HG03039 (cell line): Measurements from ENCODE around the gene C1orf50.

Experiments
- ATAC-seq: cut with Tn5 transposase; IDR thresholded peaks from one replicate; pipeline ENCODE4 v1.9.1; 2021; ENCODE audit warnings: mild to moderate bottlenecking, moderate library complexity; ENCODE audit not compliant: unreplicated experiment

The C1orf50 gene

DNA sequence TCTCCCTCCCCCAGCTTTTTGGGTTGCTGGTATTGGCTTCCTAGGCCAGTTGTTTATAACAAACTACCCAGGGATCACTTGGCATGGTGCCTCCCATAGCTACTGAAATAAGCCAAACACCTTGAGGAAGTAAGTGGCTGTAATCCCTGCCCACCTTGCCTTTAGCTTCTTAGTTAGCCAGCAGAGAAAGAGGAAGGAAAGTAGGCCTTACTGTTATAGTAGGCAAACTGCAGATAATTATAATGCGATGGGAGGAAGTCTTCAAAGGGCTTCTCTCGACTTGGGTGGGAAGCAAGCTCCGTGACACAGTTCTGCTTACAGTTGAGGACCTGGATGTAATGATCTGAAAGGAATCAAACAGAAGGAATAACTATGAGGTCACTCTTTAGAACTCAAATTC is 8.4 kb upstream of the C1orf50 start:
- ATAC-seq = no peak

DNA sequence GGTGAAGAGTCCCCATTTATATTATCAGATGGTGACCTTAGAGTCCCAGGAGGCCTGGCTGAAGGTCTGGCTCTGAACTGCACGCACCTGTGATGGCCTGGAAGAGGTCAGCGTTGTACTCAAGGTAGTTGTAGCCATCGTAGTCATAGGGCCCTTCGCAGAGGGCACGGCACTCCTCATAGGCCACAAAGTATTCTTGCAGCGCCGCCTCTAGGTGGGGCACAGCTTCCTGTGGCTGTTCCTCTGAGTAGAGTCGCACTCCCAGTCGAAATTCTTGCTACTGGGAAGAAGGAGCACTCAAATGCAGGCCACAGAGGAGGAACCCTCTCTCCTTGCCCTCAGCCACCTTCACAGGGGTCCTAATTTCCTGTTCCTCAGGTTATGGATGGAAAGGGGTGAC is 7.9 kb upstream of the C1orf50 start:
- no peak for ATAC-seq

DNA sequence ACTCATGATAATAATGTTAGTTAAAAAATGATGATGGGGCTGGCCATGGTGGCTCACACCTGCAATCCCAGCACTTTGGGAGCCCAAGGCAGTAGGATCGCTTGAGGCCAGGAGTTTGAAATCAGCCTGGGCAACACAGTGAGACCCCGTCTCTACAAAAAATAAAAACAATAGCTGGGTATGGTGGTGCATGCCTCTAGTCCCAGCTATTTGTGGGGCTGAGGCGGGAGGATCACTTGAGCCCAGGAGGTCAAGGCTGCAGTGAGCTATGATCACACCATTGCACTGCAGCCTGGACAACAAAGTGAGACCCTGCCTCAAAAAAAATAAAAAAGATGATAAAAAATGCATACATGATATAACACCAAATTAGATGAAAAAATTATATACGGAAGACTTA is 5.5 kb upstream of the C1orf50 start:
- no peak for ATAC-seq

DNA sequence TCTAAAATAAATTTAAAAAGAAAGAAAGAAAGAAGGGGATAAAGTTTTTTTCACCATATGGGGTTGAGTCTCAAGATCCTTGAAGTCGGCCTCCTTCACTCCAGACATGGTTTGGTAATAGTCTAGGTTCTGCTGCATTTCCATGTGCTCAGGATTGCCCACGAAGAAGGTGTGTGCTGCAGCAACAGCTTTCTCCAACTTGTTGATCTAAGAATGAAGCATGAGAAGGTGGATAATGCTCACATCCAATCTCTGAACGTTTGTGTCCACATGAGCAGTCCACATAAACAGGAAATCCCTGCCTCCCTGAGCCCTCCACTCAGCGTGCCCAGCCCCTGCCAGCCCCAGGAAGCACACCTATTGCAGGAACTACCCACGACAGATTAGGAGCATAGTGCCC is 4.8 kb upstream of the C1orf50 start:
- ATAC-seq = no peak

DNA sequence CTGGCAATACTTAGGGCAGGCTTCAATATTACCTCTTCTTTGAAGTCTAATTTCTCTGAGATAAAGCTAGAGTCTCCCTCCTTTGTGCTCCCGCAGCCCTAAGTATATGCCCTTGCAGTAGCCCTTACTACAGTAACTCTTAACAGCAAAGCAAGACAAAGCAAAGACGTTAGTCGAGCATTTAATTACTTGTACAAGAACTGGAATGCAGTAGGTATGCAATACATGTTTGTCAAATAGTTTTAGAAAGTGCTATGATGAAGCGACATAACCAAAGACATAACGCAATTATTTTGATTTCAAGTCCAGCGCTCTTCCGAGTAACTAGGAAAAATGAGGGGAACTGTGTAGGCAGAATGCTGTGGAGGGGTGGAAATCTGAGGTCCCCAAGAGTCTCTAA is 1.8 kb upstream of the C1orf50 start:
- no peak for ATAC-seq

DNA sequence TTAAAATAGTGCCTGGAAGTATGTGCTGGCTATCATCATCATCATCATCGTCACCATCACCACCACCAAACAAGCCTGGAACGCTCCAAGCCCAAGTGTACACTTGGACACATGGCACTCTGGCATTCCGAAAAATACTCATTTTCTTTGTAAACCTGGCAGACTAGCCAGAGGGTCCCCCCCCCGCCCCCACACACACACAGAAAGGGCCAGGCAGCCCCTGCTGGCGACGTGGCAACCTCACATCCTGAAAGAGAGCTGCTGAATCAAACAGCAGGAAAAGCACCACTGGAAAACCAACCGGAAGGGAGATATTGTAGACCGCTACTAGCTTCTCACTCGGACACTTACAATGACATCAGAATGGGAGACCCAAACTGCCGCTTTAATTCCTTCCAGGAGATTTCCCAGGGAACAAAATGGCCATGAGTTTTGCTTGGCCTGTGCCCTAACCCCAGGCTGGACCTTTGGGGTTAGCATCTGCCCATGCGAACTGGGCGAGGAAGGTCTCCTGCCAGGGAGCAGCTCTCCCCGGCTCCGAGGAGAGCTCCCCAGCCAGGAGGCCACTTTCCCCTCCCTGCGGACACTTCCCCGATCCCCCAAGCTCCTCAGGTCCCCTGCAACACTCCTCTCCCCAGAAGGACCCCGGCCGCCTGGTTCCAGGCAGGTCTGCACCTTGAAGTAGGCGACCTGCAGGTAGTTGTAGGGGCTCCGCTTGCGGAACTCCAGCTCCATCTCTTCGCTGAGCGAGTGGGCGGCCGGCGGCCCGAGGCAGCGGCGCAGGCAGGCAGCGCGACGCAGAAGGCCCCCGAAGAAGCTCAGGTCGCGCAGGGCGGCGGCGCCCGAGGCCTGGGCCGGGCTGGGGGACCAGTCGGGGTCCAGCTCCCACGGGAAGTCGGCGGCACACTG is 963 bp upstream of the C1orf50 start:
- peak; percentile 22 for ATAC-seq

DNA sequence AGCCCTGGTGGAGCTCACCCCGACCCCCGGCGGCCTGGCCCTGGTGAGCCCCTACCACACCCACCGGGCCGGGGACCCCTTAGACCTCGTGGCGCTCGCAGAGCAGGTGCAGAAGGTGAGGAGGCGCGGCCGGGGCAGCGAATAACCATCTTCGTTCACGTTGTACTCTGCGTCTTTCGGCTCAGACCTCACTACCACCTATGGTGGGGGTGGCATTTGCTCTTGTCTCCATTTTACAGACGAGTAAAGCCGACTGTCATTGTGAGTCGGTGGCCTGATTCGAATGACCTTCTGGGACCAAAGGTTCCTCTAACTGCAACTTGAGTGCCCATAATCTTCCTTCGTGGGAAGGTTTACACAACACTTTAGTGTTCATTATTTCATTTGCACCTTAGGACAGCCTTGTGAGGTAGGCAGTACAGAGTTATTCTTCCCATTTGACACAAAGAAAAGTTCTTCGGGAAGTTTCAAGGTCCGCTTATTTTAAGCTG is 506 bp downstream of the C1orf50 start:
- ATAC-seq = no peak

DNA sequence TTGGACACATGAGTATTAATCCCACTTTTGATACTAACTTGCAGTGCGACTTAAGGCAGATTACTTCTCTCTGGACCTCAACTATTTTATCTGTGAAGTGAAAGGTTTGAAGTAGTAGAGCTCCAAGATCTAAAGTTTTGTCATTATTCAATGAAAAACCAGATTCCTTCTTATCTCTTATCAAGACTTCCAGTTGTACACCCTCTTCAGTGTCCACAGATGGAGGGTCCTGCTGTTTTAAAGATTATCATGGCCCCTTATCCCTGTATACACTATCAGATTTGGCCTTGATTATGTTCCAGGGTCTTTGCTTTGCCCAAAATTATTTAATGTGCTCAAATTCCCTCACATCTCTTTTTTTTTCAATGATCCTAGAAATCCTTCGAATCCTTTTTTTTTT is 1.1 kb downstream of the C1orf50 start:
- no peak for ATAC-seq

DNA sequence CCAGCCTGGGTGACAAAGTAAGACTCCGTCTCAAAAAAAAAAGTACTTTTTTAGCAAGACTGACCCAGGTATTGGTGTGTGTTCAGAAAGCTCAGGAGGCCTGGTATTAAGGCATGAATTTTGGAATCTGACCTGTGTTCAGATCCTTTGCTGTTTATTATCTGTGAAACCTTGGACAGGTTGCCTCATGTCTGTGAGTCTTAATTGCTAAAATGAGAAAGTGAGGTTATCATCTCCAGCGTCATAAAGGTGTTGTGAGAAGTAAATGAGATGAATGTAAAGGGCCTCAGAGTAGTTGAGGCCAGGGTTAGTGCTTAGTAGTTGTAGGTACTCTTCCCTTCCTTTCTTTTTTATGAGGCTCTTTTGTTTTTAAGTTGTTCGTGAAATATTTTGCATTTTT is 2.8 kb downstream of the C1orf50 start:
- no peak for ATAC-seq

DNA sequence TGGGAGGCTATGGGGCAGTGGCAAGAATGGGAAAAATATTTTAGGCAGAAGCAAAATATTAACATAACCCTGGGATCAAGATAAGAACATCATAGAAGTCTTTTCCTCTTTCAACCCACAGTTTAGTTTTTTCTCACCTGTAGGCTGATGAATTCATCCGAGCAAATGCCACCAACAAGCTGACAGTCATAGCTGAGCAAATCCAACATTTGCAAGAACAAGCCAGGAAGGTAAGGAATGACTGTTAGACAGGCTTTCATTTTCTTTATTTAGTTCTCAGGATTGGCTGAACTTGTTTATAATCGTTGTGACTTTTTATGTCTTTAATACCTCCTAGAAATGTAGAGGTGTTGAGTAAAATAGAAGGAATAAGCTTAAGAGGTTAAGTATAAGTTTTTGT is 6.4 kb downstream of the C1orf50 start:
- no peak for ATAC-seq

DNA sequence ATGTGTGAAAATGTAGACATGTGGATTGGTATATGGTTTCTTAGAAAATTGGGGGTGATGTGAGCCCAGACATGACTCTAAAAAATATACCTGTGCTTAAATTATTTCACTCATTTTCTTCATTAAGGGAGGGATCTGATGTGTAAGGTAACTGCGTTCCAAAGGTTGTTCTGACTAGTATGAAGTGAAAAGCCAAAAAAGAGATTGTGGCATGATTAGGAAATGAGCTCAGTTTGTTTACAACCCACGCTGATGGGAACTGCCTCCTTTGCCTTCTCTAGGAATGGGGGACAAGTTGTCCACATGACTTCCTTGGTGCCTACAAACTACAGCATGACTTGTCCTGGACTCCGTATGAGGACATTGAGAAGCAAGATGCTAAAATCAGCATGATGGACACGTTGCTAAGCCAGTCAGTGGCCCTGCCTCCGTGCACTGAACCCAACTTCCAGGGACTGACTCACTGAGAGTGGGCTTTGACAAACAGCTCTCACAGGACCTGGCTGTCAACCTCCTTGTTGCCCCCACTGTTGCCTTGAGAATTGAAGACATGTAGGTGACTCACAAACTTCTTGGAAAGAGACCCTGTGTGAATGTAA is 8.0 kb downstream of the C1orf50 start:
- no peak for ATAC-seq

DNA sequence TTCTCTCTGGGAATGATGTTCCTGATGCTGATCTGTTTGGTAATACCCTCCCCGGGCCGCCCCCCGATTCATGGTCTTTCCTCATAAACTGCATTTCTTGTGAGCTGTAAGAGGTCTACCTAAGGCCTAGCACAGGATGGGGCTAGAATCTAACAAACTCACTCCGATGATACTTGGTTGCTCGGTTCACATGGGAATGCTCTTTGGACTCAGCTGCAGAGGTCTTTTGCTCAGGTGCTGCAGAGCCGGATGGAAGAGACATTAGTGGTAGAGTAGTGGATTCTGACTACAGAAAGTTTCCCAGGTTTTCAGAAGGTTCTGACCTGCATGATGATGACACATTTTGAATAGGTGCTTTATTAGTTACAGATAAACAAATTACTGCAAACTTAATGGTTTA is 9.5 kb downstream of the C1orf50 start:
- no peak for ATAC-seq

DNA sequence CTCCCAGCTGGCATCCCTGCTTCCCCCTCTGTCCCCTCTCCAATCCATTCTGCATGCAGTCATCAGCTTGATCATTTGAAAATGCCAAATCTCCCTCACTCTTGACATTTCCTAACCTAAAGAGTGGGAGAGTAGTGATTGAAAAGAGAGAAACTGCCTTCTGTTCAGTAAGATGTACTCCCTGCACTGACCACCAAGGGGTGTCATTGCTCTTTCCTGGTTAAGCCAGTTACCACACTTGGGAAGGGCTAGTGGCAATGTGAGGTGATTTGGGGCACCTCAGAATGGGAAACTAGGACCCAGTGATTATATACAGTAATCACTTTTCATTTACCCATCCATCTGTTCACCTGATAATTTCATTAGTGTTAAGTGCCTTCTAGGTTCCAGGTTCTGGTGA is 10.8 kb downstream of the C1orf50 start:
- no peak for ATAC-seq

DNA sequence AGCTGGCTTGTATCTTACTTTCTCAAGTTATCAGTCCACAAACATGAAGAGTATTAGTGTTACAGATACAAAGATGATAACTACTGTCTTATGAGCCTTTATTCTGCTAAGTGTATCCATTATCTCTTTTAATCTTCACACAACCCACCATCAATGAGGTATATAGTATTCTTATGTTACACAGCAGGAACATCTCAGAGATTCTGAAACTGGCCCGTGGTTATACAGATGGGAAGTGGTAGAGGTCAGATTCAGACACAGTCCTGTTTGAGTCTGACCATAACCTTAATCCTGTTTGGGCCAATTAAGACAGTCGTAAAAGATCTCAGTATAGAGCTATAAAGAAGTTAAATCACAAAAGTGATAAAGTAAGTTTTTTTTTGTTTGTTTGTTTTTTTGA is 12.7 kb downstream of the C1orf50 start:
- ATAC-seq = no peak

DNA sequence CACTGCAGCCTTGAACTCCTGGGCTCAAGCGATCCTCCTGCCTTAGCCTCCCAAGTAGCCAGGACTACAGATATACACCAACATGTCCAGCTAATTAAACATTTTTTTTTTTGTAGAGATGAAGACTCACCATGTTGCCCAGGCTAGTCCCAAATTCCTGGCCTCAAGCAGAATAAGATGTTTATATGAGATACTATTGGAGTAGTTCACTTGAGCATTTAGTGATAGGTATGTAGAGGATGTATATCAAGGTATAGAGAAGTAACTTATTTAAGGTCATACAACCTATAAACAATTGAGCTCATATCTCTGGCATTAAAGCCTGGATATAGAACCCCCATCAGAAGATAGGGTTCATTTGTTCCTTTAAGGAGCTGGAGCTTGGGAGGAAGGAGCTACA is 13.1 kb downstream of the C1orf50 start:
- no peak for ATAC-seq

DNA sequence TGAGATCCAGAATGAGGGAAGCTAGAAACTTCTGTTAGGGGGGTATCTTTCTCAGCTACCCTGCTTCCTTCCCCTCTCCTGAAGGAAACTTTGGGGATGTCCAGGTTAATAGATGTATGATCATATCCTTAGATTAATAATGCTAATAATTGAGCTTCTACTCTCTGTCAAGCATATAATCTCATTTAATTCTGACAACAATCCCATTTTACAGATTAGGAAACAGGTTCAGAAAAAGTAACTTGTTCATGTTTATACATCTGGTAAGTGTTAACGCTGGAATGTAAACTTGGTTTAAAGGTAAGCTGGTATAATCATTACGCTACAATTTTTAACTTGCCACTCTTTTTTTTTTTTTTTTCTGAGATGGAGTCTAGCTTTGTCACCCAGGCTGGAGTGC is 16.0 kb downstream of the C1orf50 start:
- no peak for ATAC-seq

DNA sequence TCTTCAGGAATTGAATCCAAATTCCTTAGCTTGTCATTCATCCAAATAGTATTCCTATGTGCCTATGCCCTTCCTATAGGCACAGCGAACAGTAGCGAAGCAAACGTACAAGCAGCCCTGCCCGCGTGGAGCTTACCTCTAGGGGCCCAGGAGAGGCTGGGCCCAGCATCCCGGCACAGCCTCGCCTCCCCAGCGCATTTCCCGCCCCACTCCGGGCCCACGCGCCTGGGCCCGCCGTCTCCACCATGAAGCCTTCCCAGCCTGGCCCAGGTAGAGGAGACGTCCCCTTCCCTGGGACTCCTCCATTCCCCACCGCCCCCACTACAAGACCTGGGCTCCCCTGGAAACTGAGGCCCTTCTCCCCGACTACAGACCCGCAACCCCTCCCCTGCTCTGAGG is 17.5 kb downstream of the C1orf50 start:
- no peak for ATAC-seq

DNA sequence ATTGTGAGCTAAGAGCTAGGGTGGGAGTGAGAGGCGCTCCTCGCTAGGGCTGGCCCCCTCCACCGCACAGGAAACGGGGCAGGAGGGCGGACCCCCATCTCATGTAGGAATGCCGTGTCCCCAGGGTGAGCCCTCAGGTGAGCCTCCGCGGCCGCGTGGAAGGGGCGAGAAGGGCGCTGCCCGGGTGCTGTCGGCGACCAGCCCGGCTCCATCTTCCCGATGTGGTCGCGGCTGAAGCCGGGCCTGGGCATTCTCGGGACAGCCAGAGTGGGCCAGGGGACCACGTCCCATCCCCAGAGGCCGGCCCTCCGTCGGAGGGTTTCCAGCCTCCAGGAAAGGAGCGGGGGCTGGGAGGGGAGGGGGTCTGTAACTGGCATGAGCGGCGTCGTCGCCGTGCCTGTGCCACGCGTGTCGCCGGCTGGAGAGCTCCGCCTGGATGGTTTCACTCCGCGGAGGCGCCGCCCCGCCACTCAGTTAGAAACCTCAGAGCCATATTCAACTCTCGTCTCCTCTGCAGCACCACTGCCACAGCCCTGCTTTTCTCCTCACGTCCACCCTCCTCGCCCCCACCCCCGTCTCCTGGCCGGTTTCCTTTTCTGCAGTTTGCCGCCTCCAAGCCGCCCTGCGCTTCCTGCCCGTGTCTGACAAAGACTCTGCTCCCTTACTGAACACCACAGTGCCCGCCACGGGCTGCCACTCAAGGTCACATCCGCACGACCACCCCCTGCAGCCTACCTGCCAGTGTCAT is 18.1 kb downstream of the C1orf50 start, which contains the start of gene TMEM269:
Gene TMEM269 (plus strand): TSS at position 46 of the 748 bp plus-strand sequence. CDS start 4,903 bp downstream, outside the sequence.
- no peak for ATAC-seq

DNA sequence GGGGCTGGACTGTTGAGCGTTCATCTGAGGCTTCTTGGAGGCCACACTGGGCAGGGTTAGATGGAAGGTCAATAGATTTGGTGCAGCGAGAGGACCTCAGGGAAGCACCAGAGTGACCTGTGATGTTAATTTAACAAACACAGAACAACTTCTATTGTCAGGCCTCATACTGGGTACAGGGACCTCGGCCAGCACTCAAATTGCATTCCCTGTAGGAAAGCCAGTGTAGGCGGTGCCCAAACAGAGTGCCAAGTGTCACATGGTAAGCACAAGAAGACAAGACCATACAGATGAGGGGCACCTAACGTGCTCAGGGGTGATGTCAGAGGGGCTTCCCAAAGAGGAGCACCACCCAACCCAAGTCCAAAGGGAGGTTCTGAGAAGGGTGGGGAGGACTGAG is 19.0 kb downstream of the C1orf50 start:
- no peak for ATAC-seq

DNA sequence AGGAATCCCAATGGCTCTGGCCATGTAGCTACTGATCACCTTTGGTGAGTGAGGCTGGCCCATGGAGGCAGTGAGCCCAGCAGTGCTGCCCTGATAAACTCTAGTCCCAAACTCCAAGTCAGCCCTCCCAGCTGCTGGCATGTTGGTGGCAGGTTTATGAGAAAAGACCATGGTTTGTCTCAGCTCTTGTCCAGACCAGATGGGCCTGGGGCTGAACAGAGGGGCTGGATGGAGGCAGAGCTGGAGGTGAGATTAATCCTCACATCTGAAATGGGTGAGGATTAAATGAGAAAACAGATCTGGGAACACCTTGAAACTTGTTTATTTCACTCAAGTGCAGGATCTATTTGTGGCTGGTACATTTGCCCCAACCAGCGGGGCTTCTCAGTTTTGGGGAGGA is 21.0 kb downstream of the C1orf50 start:
- no peak for ATAC-seq

DNA sequence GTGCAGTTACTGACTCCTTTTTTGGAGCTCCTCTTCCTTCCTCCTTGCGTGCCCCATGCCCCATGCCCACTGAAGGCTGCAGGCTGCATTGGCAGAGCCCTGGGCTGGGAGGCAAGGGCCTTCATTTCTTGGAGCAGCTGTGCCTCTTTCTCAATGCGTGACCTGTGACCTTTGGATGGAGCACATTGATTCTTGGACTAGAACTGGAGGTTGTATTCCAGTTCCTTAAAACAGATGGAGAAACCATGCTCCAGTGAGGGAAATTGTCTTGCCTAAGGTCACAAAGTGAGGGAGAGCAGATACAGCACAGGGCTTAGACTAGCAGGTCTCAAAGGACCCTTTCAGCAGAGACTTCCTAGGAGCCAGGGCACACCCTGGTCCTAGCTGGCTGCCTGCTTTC is 26.8 kb downstream of the C1orf50 start:
- ATAC-seq = no peak

DNA sequence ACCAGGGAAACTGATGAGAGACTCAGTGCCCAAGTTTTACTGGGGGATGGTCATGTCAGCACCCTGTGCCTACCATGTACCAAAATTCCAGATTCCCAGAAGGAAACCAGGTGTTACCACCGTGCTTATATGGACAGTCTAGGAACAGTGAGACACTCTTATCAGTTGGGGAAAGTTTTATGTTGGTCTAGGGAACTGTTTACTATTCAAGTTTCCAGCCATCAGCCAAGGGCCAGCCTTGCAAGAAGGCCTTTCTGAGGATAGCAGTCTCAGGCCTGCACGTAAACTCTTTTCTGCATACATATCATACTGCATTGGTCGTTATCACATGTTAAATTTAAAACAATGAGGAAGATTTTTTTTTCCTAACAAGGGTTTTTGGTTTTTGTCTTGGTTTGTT is 30.4 kb downstream of the C1orf50 start:
- no peak for ATAC-seq
